Neural cell (in vitro differentiated cells): Measurements from ENCODE around the gene CLBA1. TPM values are rescaled to one million over a fixed set of nuclear protein-coding genes. Genes with fewer than 3 reads are reported as not detected.

Source experiments
- H2AFZ ChIP-seq: fragments of 200-600, 300-800 bp; sonication (generic), shearing (Covaris generic); 2 replicates; pipeline ENCODE4 v1.6.0; 2014; ENCODE audit warnings: low read depth, mild to moderate bottlenecking, antibody characterized with exemption, low read length, moderate library complexity
- H3F3A ChIP-seq: fragments of 200-600 bp; shearing (Covaris generic); 2 replicates; pipeline ENCODE4 v1.6.1; 2016; ENCODE audit warnings: mild to moderate bottlenecking, moderate library complexity, mixed read lengths, antibody characterized with exemption, low read length; ENCODE audit not compliant: insufficient read depth, poor library complexity, severe bottlenecking
- H3K27ac ChIP-seq: fragments of 200-600, 300-800 bp; sonication (generic), shearing (Covaris generic); 2 replicates; pipeline ENCODE4 v1.5.1; 2014; ENCODE audit warnings: mild to moderate bottlenecking, low read length, moderate library complexity
- H3K27me3 ChIP-seq: fragments of 300-800, 200-600 bp; sonication (generic), shearing (Covaris generic); 2 replicates; pipeline ENCODE4 v1.6.0; 2014; ENCODE audit warnings: mild to moderate bottlenecking, low read depth, low read length, moderate library complexity; ENCODE audit not compliant: insufficient read depth
- H3K36me3 ChIP-seq: fragments of 300-800, 200-600 bp; sonication (generic), shearing (Covaris generic); 2 replicates; pipeline ENCODE4 v1.5.1; 2014; ENCODE audit warnings: mild to moderate bottlenecking, antibody characterized with exemption, low read length, moderate library complexity; ENCODE audit not compliant: insufficient read depth
- H3K4me2 ChIP-seq: fragments of 300-800, 200-600 bp; sonication (generic), shearing (Covaris generic); 2 replicates; pipeline ENCODE4 v1.6.0; 2014; ENCODE audit warnings: mild to moderate bottlenecking, low read length
- H3K4me3 ChIP-seq: fragments of 300-800, 200-600 bp; sonication (generic), shearing (Covaris generic); 2 replicates; pipeline ENCODE4 v1.5.1; 2014; ENCODE audit warnings: mild to moderate bottlenecking, low read length, moderate library complexity
- H3K79me2 ChIP-seq: fragments of 200-600 bp; shearing (Covaris generic); replicated peaks from 2 replicates; pipeline ENCODE4 v1.6.0; 2014; ENCODE audit warnings: mild to moderate bottlenecking, low read length, moderate library complexity; ENCODE audit not compliant: insufficient read depth
- H3K9ac ChIP-seq: fragments of 300-800, 200-600 bp; sonication (generic), shearing (Covaris generic); 2 replicates; pipeline ENCODE4 v1.6.1; 2016; ENCODE audit warnings: mild to moderate bottlenecking, low read length, mixed read lengths
- H3K9me2 ChIP-seq: fragments of 200-600 bp; shearing (Covaris generic); 2 replicates; pipeline ENCODE4 v1.6.1; 2016; ENCODE audit warnings: mild to moderate bottlenecking, low read length, mixed read lengths; ENCODE audit not compliant: insufficient read depth
- H3K9me3 ChIP-seq: fragments of 200-600, 300-800 bp; sonication (generic), shearing (Covaris generic); 2 replicates; pipeline ENCODE4 v1.6.1; 2016; ENCODE audit warnings: mild to moderate bottlenecking, mixed run types, low read length, moderate library complexity, mixed read lengths
- H4K20me1 ChIP-seq: fragments of 200-600 bp; shearing (Covaris generic); 2 replicates; pipeline ENCODE4 v1.6.1; 2016; ENCODE audit warnings: mild to moderate bottlenecking, mixed run types; ENCODE audit not compliant: insufficient read depth
- EP300 ChIP-seq: fragments of 450-650 bp; conservative IDR thresholded peaks from 2 replicates; pipeline ENCODE4 v1.6.1; 2014; ENCODE audit warnings: antibody characterized with exemption, mild to moderate bottlenecking, moderate library complexity; ENCODE audit not compliant: poor library complexity, severe bottlenecking
- EZH2 ChIP-seq: fragments of 200-600, 300-800 bp; shearing (Covaris generic), sonication (generic); IDR thresholded peaks from 2 replicates; pipeline ENCODE4 v1.6.1; 2014; ENCODE audit warnings: antibody characterized with exemption, low read length, borderline replicate concordance, mild to moderate bottlenecking; ENCODE audit not compliant: insufficient read depth, poor library complexity, severe bottlenecking
- MXI1 ChIP-seq: fragments of 450-650 bp; conservative IDR thresholded peaks from 2 replicates; pipeline ENCODE4 v1.6.1; 2014; ENCODE audit warnings: antibody characterized with exemption, mild to moderate bottlenecking; ENCODE audit not compliant: poor library complexity, severe bottlenecking
- POLR2AphosphoS5 ChIP-seq: IDR thresholded peaks from 2 replicates; pipeline ENCODE4 v1.6.1; 2012
- RAD21 ChIP-seq: fragments of 450-650 bp; conservative IDR thresholded peaks from 2 replicates; pipeline ENCODE4 v1.6.1; 2014; ENCODE audit warnings: antibody characterized with exemption, mild to moderate bottlenecking, moderate library complexity
- SMC3 ChIP-seq: fragments of 450-650 bp; conservative IDR thresholded peaks from 2 replicates; pipeline ENCODE4 v1.6.1; 2014; ENCODE audit warnings: antibody characterized with exemption, mild to moderate bottlenecking, moderate library complexity; ENCODE audit not compliant: poor library complexity
- TAF1 ChIP-seq: IDR thresholded peaks from 2 replicates; pipeline ENCODE4 v1.6.1; 2012; ENCODE audit warnings: low read depth
- polyA plus RNA-seq: library from polyadenylated mRNA; depleted of rRNA; stranded (reverse); fragments of >200 nt; gene quantifications from 2 replicates; pipeline ENCODE4 v1.2.3, GENCODE V29; 2014
- TF ChIP-seq, protein P1 (sequence below): fragments of 450-650 bp; IDR thresholded peaks from 2 replicates; pipeline ENCODE4 v1.5.1; 2014; ENCODE audit warnings: antibody characterized with exemption, mild to moderate bottlenecking, moderate library complexity; ENCODE audit not compliant: poor library complexity, severe bottlenecking
- TF ChIP-seq, protein P2 (sequence below): IDR thresholded peaks from 2 replicates; pipeline ENCODE4 v1.6.1; 2012; ENCODE audit warnings: borderline replicate concordance

Gene CLBA1
- polyA plus RNA-seq, 1 donor from 2014 or later, result 27.8 TPM

DNA sequence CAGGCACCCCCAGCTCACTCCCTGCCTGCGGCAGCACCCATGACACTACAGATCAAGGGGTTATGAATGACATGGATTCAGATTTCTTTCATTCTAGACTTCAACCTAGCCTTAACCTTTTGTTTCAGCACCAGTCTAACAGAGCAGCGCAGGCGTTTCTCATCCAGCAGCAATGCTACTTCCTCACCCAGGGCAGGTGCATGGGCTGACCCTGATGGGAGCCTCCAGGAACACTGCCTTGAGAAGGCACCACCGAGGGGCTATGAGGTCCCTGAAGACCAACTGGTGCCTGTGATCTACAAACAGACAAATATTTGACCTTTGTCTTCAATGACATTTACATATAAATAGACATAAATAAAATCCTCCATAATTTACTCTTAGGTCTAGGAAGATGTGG is 24.5 kb downstream of the CLBA1 start:
- Histone ChIP-seq H4K20me1 (no peaks in the 10 kb centered on the region), H3K4me2 (no peak overlapping the region), H3K36me3 (no peaks in the 10 kb centered on the region), H3F3A (no peaks in the 10 kb centered on the region), H3K9me2 (no peaks in the 10 kb centered on the region), H2AFZ (no peak overlapping the region), H3K9ac (no peak overlapping the region), H3K9me3 (no peaks in the 10 kb centered on the region), H3K79me2 (peaks cover 33% of the 10 kb centered on the region), H3K27me3 (no peaks in the 10 kb centered on the region), H3K27ac (no peak overlapping the region), H3K4me3 (no peak overlapping the region)
- TF ChIP-seq, protein P1, sequence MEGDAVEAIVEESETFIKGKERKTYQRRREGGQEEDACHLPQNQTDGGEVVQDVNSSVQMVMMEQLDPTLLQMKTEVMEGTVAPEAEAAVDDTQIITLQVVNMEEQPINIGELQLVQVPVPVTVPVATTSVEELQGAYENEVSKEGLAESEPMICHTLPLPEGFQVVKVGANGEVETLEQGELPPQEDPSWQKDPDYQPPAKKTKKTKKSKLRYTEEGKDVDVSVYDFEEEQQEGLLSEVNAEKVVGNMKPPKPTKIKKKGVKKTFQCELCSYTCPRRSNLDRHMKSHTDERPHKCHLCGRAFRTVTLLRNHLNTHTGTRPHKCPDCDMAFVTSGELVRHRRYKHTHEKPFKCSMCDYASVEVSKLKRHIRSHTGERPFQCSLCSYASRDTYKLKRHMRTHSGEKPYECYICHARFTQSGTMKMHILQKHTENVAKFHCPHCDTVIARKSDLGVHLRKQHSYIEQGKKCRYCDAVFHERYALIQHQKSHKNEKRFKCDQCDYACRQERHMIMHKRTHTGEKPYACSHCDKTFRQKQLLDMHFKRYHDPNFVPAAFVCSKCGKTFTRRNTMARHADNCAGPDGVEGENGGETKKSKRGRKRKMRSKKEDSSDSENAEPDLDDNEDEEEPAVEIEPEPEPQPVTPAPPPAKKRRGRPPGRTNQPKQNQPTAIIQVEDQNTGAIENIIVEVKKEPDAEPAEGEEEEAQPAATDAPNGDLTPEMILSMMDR, result no peak
- TF ChIP-seq RAD21 (no peak), SMC3 (no peak), MXI1 (no peak), TAF1 (no peak), EP300 (no peak), POLR2AphosphoS5 (no peak), EZH2 (no peak)
- TF ChIP-seq, protein P2, sequence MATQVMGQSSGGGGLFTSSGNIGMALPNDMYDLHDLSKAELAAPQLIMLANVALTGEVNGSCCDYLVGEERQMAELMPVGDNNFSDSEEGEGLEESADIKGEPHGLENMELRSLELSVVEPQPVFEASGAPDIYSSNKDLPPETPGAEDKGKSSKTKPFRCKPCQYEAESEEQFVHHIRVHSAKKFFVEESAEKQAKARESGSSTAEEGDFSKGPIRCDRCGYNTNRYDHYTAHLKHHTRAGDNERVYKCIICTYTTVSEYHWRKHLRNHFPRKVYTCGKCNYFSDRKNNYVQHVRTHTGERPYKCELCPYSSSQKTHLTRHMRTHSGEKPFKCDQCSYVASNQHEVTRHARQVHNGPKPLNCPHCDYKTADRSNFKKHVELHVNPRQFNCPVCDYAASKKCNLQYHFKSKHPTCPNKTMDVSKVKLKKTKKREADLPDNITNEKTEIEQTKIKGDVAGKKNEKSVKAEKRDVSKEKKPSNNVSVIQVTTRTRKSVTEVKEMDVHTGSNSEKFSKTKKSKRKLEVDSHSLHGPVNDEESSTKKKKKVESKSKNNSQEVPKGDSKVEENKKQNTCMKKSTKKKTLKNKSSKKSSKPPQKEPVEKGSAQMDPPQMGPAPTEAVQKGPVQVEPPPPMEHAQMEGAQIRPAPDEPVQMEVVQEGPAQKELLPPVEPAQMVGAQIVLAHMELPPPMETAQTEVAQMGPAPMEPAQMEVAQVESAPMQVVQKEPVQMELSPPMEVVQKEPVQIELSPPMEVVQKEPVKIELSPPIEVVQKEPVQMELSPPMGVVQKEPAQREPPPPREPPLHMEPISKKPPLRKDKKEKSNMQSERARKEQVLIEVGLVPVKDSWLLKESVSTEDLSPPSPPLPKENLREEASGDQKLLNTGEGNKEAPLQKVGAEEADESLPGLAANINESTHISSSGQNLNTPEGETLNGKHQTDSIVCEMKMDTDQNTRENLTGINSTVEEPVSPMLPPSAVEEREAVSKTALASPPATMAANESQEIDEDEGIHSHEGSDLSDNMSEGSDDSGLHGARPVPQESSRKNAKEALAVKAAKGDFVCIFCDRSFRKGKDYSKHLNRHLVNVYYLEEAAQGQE, result no peak

DNA sequence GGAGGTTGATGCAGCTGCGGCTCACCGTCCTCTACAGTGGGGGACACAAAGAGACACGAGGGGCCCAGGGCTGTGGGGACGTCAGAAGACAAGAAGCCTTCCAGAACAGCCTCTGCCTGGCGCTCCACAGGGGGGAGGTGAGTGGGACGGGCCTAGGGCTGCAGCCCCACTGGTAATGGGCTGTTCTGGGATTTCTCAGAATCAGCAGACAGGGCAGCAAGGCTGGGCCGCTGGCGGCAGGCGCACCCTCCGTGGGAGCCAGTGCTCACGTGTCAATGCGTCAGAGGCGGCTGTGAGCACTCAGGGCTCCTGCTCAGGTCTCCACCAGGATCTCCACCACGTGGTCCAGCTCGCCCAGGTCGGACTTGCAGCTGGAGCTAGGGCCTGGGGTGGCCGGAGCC is 25.3 kb downstream of the CLBA1 start:
- Histone ChIP-seq H3K9me2 (no peaks in the 10 kb centered on the region), H3F3A (no peaks in the 10 kb centered on the region), H3K9ac (no peak overlapping the region), H3K27me3 (no peaks in the 10 kb centered on the region), H3K9me3 (no peaks in the 10 kb centered on the region), H3K4me3 (no peak overlapping the region), H4K20me1 (no peaks in the 10 kb centered on the region), H2AFZ (no peak overlapping the region), H3K27ac (no peak overlapping the region), H3K79me2 (peaks cover 40% of the 10 kb centered on the region), H3K4me2 (no peak overlapping the region), H3K36me3 (no peaks in the 10 kb centered on the region)
- TF ChIP-seq TAF1, result no peak
- no peak for TF ChIP-seq POLR2AphosphoS5
- no peak for TF ChIP-seq SMC3
- TF ChIP-seq, protein P1, result no peak
- no peak for TF ChIP-seq RAD21
- TF ChIP-seq EP300, result no peak
- no peak for TF ChIP-seq EZH2
- TF ChIP-seq, protein P2, result no peak
- no peak for TF ChIP-seq MXI1
